GM21717 (cell line): ENCODE measurements around the gene SLC16A1.
"Not testable (repeated sequence)": the region's sequence is repeated elsewhere in the genome, so short reads cannot be mapped to it uniquely, and the experiment has no call there.

ENCODE experiments used
- ATAC-seq: cut with Tn5 transposase; IDR thresholded peaks from one replicate; pipeline ENCODE4 v1.9.1; 2021; ENCODE audit warnings: mild to moderate bottlenecking, moderate library complexity; ENCODE audit not compliant: unreplicated experiment

The SLC16A1 gene

DNA sequence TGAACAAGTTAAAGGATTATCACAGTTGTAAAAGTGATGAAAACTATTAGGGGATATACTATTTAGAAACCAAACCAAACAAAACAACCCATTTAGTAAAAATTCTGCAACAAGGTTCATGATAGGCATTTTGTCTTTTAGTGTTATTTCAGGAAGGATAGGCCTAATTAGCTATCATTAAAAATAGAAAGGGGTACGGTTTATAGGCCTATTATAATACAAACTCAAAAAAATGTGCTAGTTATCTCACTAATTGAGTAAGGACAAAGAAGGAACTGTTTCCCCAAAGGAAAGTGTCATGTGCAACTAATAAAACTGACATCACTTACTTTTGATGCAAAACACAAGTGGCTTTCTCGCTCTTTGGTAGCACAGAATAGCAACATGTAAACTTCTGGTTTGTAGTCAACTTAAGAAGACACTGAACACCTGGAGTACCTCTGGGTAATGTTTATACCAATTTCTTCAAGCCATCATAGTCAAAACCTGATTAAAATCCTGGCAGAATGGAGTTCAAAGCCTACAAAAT is 28.5 kb downstream of the SLC16A1 start:
- no peak for ATAC-seq

GRCh38 chr1:112926858-112927257 is 29.1 kb downstream of the SLC16A1 start:
- ATAC-seq = no peak

DNA sequence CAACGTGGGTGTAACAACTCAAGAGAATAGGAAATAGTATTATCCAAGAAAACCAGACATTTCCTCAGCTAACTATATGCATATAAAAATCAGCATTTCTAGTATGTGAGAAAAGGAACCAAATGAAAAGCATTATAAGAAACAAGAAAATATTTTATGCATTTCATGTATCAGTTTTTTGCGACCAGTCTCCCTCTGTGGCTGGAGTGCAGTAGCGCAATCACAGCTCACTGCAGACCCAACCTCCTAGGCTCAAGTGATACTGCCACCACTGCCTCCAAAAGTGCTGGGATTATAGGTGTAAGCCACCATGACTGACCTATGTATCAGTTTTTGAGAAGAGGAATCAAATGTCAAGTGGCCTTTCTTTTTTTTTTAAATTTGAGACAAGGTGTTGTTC is 31.0 kb downstream of the SLC16A1 start:
- no peak for ATAC-seq

GRCh38 chr1:112923959-112924349 is 32.0 kb downstream of the SLC16A1 start:
- ATAC-seq = no peak

- no peak for ATAC-seq
Measured at GRCh38 chr1:112923234-112923958, 32.6 kb downstream of the SLC16A1 start.

DNA sequence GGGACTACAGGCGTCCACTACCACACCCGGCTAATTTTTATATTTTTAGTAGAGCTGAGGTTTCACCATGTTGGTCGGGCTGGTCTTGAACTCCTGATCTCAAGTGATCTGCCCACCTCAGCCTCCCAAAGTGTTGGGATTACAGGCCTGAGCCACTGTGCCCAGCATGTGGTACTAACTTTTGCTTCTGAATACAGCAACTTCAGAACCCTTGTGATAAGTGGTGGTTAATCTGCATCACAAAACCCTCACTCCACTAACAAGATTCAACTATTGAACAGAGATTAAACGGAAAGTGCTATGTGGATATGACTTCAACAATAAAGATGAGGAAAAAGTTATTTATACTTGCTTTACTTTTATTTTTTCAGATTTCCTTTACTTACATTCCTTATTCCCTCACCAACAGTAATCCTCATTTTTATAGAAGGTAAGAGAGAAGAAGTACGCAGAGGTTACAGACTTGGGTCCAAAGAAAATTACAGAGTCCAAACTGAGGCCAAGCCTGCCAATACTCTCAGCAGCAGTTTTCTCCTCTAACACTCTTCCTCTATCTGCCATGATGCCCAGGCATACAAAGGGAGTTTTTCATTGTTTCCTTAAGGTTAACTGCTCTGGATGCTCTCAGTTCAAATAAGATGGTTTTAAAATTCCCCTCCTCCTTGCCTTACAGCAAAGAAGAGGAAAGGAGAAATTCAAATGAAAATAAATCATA is 44.3 kb downstream of the SLC16A1 start:
- no peak for ATAC-seq

- no peak for ATAC-seq
Measured at GRCh38 chr1:112909847-112910246, 46.1 kb downstream of the SLC16A1 start.

- ATAC-seq = no peak
Measured at GRCh38 chr1:112906150-112906698, 49.8 kb downstream of the SLC16A1 start.

GRCh38 chr1:112905395-112906149 is 50.4 kb downstream of the SLC16A1 start:
- no peak for ATAC-seq

DNA sequence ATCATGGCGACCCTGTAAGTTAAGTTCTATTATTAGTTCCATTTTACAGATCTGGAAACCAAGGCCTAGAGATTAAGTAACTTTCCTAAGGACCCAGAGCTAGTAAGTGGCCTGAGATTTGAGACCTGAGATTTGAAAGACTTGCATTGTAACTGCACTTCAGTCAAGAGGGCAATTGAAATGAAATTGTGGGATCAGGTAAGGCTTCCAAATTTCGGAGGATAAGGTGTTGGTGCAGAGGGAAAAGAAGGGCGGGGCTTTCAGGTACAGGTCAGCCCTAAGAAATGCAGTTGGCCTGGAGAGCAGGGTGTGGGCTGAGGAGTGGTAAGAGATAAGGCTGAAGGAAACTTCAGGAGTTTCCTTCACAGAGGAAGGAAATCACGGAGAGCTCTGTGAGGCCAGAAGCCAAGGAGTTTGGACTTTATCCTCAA is 51.1 kb downstream of the SLC16A1 start:
- no peak for ATAC-seq

DNA sequence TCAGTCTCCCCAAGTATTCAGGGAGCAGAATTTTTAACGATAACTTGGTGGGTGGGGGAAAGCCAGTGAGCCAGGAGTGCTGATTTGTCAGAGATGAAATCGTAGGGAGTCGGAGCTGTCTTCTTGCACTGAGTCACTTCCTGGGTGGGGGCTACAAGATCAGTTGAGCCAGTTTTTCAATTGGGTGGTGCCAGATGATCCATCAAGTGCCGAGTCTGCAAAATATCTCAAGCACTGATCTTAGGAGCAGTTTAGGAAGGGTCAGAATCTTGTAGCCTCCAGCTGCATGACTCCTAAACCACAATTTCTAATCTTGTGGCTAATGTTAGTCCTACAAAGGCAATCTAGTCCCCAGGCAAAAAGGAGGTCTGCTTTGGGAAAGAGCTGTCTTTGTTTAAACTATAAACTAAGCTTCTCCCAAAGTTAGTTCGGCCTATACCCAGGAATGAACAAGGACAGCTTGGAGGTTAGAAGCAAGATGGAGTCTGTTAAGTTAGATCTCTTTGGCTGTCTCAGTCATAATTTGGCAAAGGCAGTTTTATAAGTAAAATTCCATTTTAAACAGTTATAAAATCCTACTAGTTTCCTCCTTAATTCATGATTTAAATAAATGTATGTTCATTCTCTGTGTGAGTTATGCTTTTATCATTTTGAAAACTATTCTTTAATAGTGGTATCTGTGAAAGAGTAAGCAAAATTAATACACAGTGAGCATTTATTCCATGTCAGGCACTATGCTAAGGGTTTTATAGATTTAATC is 51.7 kb downstream of the SLC16A1 start:
- no peak for ATAC-seq

- ATAC-seq = no peak
Measured at GRCh38 chr1:112902221-112902620, 53.8 kb downstream of the SLC16A1 start.

GRCh38 chr1:112901387-112901786 is 54.6 kb downstream of the SLC16A1 start:
- no peak for ATAC-seq

DNA sequence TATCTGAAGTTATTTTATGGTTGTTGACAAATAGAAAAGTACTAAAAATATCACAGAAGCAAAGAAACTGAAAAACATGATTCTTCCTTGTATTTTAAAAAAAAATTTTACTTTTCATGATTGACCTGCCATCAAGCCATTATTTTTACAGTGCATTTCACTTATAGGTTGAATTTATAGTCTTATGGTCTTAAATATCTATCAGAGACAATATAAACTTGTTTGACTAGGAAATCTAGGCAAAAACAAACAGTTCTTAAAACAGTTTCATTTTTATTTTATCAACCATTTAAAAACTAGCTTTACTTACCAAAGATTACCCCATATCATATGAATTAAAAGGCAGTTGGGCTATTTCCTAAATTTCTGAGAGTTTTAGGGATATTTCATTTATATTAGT is 59.2 kb downstream of the SLC16A1 start:
- no peak for ATAC-seq

DNA sequence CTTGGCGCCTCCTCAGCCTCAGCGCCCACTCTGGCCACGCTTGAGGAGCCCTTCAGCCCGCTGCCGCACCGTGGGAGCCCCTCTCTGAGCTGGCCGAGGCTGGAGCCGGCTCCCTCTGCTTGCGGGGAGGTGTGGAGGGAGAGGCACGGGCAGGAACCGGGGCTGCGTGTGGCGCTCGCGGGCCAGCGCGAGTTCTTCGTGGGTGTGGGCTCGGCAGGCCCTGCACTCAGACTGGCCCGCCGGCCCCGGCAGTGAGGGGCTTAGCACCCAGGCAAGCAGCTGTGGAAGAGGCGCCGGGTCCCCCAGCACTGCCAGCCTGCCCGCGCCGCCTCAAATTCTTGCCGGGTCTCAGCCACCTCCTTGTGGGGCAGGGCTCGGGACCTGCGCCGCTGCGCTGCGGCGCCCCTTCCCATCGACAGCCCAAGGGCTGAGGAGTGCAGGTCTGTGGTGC is 61.4 kb downstream of the SLC16A1 start:
- ATAC-seq = no peak

DNA sequence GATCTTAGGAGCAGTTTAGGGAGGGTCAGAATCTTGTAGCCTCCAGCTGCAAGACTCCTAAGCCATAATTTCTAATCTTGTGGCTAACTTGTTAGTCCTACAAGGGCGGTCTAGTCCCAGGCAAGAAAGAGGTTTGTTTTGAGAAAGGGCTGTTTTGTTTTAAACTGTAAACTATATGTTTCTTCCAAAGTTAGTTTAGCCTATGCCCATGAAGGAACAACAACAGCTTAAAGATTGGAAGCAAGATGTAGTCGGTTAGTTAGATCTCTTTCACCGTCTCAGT is 62.0 kb downstream of the SLC16A1 start:
- no peak for ATAC-seq

DNA sequence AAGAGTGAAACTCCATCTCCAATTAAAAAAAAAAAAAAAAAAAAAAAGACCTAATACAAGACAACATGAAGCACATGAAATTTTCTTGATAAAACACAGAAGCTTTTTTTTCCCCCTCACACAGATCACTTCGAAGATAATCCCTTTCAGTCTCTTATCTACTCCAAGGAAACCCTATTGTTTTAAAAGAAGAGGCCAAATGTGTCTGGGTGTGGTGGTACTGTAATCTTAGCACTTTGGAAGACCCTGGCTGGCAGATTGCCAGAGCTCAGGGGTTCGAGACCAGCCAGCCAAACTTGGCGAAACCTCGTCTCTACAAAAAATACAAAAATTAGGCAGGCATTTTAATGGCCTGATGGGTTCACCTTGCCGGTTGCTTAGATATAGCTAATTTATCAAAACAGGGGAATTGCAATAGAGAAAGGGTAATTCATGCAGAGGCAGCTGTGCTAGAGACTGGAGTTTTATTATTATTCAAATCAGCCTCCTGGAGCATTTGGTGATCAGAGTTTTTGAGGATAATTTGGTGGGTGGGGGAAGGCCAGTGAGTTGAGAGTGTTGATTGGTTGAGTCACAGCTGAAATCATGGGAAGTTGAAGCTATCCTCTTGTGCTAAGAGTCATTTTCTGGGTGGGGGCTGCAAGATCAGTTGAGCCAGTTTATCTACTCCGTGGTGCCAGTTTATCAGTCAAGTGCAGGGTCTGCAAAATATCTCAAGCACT is 62.5 kb downstream of the SLC16A1 start:
- no peak for ATAC-seq

GRCh38 chr1:112889906-112890305 is 66.1 kb downstream of the SLC16A1 start:
- not testable (repeated sequence) for ATAC-seq

- ATAC-seq = no peak
Measured at GRCh38 chr1:112889052-112889768, 66.8 kb downstream of the SLC16A1 start.
